ENCODE results near the gene CDC42SE2.

DNA sequence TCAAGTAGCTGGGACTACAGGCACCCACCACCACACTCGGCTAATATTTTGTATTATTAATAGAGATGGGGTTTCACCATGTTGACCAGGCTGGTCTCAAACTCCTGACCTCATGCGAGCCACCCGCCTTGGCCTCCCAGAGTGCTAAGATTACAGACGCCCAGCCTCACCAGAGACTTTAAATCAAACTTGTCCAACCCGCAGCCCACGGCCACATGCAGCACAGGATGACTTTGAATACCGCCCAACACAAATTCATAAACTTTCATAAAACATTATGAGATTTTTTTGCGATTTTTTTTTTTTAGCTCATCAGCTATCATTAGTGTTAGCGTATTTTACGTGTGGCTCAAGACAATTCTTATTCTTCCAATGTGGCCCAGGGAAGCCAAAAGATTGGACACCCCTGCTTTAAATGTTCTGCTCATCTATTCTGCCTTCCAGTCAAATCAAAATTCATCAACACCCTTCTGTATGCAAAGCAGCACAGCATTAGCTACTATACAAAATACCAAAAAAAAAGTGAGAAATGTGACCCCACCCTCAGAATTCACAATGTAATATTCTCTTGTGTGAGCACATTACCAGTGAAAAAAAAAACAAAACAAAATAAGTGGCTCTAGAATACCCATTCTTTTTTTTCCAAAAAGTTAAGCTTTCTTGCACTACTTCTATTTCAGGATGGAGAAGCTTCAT is 42.7 kb upstream of the CDC42SE2 start:
- TF ChIP-seq RAD21 (IDR thresholded peaks at IDR 0.05; ENCODE audit: low read length): no peak
- TF ChIP-seq, protein P1, sequence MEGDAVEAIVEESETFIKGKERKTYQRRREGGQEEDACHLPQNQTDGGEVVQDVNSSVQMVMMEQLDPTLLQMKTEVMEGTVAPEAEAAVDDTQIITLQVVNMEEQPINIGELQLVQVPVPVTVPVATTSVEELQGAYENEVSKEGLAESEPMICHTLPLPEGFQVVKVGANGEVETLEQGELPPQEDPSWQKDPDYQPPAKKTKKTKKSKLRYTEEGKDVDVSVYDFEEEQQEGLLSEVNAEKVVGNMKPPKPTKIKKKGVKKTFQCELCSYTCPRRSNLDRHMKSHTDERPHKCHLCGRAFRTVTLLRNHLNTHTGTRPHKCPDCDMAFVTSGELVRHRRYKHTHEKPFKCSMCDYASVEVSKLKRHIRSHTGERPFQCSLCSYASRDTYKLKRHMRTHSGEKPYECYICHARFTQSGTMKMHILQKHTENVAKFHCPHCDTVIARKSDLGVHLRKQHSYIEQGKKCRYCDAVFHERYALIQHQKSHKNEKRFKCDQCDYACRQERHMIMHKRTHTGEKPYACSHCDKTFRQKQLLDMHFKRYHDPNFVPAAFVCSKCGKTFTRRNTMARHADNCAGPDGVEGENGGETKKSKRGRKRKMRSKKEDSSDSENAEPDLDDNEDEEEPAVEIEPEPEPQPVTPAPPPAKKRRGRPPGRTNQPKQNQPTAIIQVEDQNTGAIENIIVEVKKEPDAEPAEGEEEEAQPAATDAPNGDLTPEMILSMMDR (conservative IDR thresholded peaks at IDR 0.05; ENCODE audit: low read depth, low read length): no peak
- TF ChIP-seq POLR2A (IDR thresholded peaks at IDR 0.05; ENCODE audit: low read depth, low read length): no peak
- TF ChIP-seq FOS (IDR thresholded peaks at IDR 0.05; ENCODE audit: low read depth, low read length): no peak
- TF ChIP-seq RFX5 (IDR thresholded peaks at IDR 0.05; ENCODE audit: low read depth, low read length): no peak
- no peak for TF ChIP-seq SMC3 (IDR thresholded peaks at IDR 0.05; ENCODE audit: low read depth, low read length)
- TF ChIP-seq MXI1 (IDR thresholded peaks at IDR 0.05; ENCODE audit: borderline replicate concordance, low read depth, low read length): no peak
- no peak for TF ChIP-seq BHLHE40 (IDR thresholded peaks at IDR 0.05; ENCODE audit: low read depth, low read length)
- TF ChIP-seq CHD1 (IDR thresholded peaks at IDR 0.05; ENCODE audit: low read depth, low read length): no peak
- TF ChIP-seq MAFK (IDR thresholded peaks at IDR 0.05; ENCODE audit: low read depth, low read length): no peak
- TF ChIP-seq, protein P2, sequence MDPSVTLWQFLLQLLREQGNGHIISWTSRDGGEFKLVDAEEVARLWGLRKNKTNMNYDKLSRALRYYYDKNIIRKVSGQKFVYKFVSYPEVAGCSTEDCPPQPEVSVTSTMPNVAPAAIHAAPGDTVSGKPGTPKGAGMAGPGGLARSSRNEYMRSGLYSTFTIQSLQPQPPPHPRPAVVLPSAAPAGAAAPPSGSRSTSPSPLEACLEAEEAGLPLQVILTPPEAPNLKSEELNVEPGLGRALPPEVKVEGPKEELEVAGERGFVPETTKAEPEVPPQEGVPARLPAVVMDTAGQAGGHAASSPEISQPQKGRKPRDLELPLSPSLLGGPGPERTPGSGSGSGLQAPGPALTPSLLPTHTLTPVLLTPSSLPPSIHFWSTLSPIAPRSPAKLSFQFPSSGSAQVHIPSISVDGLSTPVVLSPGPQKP (IDR thresholded peaks at IDR 0.05; ENCODE audit: borderline replicate concordance, low read depth, low read length): no peak
- TF ChIP-seq MAZ (IDR thresholded peaks at IDR 0.05; ENCODE audit: borderline replicate concordance, low read depth, low read length): no peak
